Muscle layer of duodenum (tissue), 2 donors: ENCODE measurements around the gene FOSB.
A peak's percentile ranks its signal among the peaks of the same experiment; 100 is the strongest.

Experiments used
- H3K27ac ChIP-seq: one replicate; pipeline ENCODE4 v1.7.0; 2013; ENCODE audit warnings: mild to moderate bottlenecking, low read length
- H3K27me3 ChIP-seq: one replicate; pipeline ENCODE4 v1.7.0; 2013; ENCODE audit warnings: low read depth, mild to moderate bottlenecking, control low read depth, low read length
- H3K36me3 ChIP-seq, 2 donors: one replicate each; pipeline ENCODE4 v1.7.0; 2013; ENCODE audit warnings: low read length in 2 of 2, control low read depth in 1 of 2, mild to moderate bottlenecking in 1 of 2; ENCODE audit not compliant: insufficient read depth in 2 of 2, control insufficient read depth in 1 of 2
- H3K4me1 ChIP-seq, 2 donors: one replicate each; pipeline ENCODE4 v1.7.0; 2013; ENCODE audit warnings: low read length in 2 of 2, mild to moderate bottlenecking in 2 of 2, control low read depth in 1 of 2, moderate library complexity in 1 of 2; ENCODE audit not compliant: insufficient read depth in 2 of 2, control insufficient read depth in 1 of 2
- H3K4me3 ChIP-seq, 2 donors: one replicate each; pipeline ENCODE4 v1.7.0; 2013; ENCODE audit warnings: low read length in 2 of 2, low read depth in 1 of 2, mild to moderate bottlenecking in 1 of 2
- H3K9me3 ChIP-seq, 2 donors: one replicate each; pipeline ENCODE4 v1.7.0; 2013; ENCODE audit warnings: low read length in 2 of 2, control low read depth in 1 of 2, mild to moderate bottlenecking in 1 of 2; ENCODE audit not compliant: control insufficient read depth in 1 of 2
- donor health status: healthy.

Gene FOSB

GRCh38 chr19:45499196-45500180 lies 31.7 kb downstream of the FOSB start:
- H3K27me3 ChIP-seq, result peaks cover 15% of the 10 kb centered on the region
- no peak overlapping the region for H3K27ac ChIP-seq
- H3K4me3 ChIP-seq, result peak overlapping the region in 1 of 2 donors; percentile 59

GRCh38 chr19:45500918-45501729 lies 33.3 kb downstream of the FOSB start:
- Histone ChIP-seq H3K4me1 (peaks cover 0 to 31% of the 10 kb centered on the region in 2 donors), H3K27me3 (peaks cover 6% of the 10 kb centered on the region), H3K4me3 (no peak overlapping the region), H3K9me3 (no peaks in the 10 kb centered on the region), H3K36me3 (no peaks in the 10 kb centered on the region), H3K27ac (no peak overlapping the region)

More at GRCh38 chr19:45499196-45500180, 31.7 kb downstream of the FOSB start:
- Histone ChIP-seq H3K36me3 (no peaks in the 10 kb centered on the region), H3K4me1 (peaks cover 0 to 35% of the 10 kb centered on the region in 2 donors), H3K9me3 (no peaks in the 10 kb centered on the region)

GRCh38 chr19:45501730-45502014 lies 33.9 kb downstream of the FOSB start:
- Histone ChIP-seq H3K27me3 (peaks cover 5% of the 10 kb centered on the region), H3K9me3 (no peaks in the 10 kb centered on the region), H3K4me3 (no peak overlapping the region), H3K36me3 (no peaks in the 10 kb centered on the region), H3K4me1 (peaks cover 0 to 26% of the 10 kb centered on the region in 2 donors), H3K27ac (no peak overlapping the region)

GRCh38 chr19:45502111-45502510 lies 34.3 kb downstream of the FOSB start:
- H3K27ac ChIP-seq, result no peak overlapping the region
- H3K36me3 ChIP-seq, result no peaks in the 10 kb centered on the region
- H3K27me3 ChIP-seq, result peaks cover 5% of the 10 kb centered on the region
- no peak overlapping the region for H3K4me3 ChIP-seq
- H3K9me3 ChIP-seq, result no peaks in the 10 kb centered on the region
- peaks cover 0 to 26% of the 10 kb centered on the region in 2 donors for H3K4me1 ChIP-seq

- Histone ChIP-seq H3K4me3 (no peak overlapping the region), H3K27me3 (peaks cover 5% of the 10 kb centered on the region), H3K9me3 (no peaks in the 10 kb centered on the region), H3K27ac (no peak overlapping the region), H3K4me1 (peaks cover 0 to 15% of the 10 kb centered on the region in 2 donors), H3K36me3 (no peaks in the 10 kb centered on the region)
Measured at GRCh38 chr19:45503909-45504308, 36.1 kb downstream of the FOSB start.

GRCh38 chr19:45505151-45505995 lies 37.6 kb downstream of the FOSB start:
- Histone ChIP-seq H3K27ac (no peak overlapping the region), H3K4me1 (peaks cover 0 to 12% of the 10 kb centered on the region in 2 donors), H3K27me3 (no peaks in the 10 kb centered on the region), H3K9me3 (no peaks in the 10 kb centered on the region), H3K4me3 (no peak overlapping the region), H3K36me3 (no peaks in the 10 kb centered on the region)

- H3K4me1 ChIP-seq, result peaks cover 1 to 13% of the 10 kb centered on the region in 2 donors
- peak overlapping the region; percentile 84 for H3K27ac ChIP-seq
- peak overlapping the region; percentile 96 to 97 for H3K4me3 ChIP-seq
- no peaks in the 10 kb centered on the region for H3K36me3 ChIP-seq
- no peaks in the 10 kb centered on the region for H3K27me3 ChIP-seq
- no peaks in the 10 kb centered on the region for H3K9me3 ChIP-seq
Measured at GRCh38 chr19:45505996-45506245, 38.1 kb downstream of the FOSB start.

- Histone ChIP-seq H3K27ac (peak overlapping the region; percentile 96), H3K27me3 (no peaks in the 10 kb centered on the region), H3K4me3 (peak overlapping the region; percentile 96 to 97), H3K4me1 (peaks cover 3 to 17% of the 10 kb centered on the region in 2 donors), H3K36me3 (no peaks in the 10 kb centered on the region), H3K9me3 (no peaks in the 10 kb centered on the region)
Measured at GRCh38 chr19:45506246-45506988, 38.6 kb downstream of the FOSB start.

- H3K27ac ChIP-seq, result peak within 1 kb of the TSS; percentile 96
- peaks cover 3 to 26% of the 10 kb centered on the region in 2 donors for H3K4me1 ChIP-seq
- no peaks in the 10 kb centered on the region for H3K27me3 ChIP-seq
- no peaks in the 10 kb centered on the region for H3K36me3 ChIP-seq
- peak within 1 kb of the TSS; percentile 96 to 97 for H3K4me3 ChIP-seq
- H3K9me3 ChIP-seq, result no peaks in the 10 kb centered on the region
Measured at GRCh38 chr19:45506989-45507871, 39.4 kb downstream of the FOSB start, which contains the start of gene VASP. TSS of gene VASP (plus strand) at chr19:45507479. CDS start at chr19:45507772, 293 bp downstream.
